ENCODE measurements around the gene LNPEP.

LNPEP gene

GRCh38 chr5:96952974-96953730 is 17.3 kb downstream of the LNPEP start:
- no peak for TF ChIP-seq Cebpa-rat (IDR thresholded peaks at IDR 0.05)
- Histone ChIP-seq H3K4me2 (no peak overlapping the region), H3K27ac (no peak overlapping the region), H3K27me3 (no peaks in the 10 kb centered on the region), H3K4me1 (peaks cover 11% of the 10 kb centered on the region), H3K9ac (no peak overlapping the region), H3K9me3 (peaks cover 50% of the 10 kb centered on the region), H4K20me1 (0 out of 2 replicates have a peak, but pooled peaks cover 3% of the 10 kb centered on the region), H3K4me3 (no peak overlapping the region), H3K36me3 (peaks cover 27% of the 10 kb centered on the region)

GRCh38 chr5:96957254-96958049 is 21.6 kb downstream of the LNPEP start:
- Histone ChIP-seq H3K4me3 (no peak overlapping the region), H3K4me1 (peaks cover 43% of the 10 kb centered on the region), H3K36me3 (peaks cover 17% of the 10 kb centered on the region), H4K20me1 (no peaks in the 10 kb centered on the region), H3K27ac (no peak overlapping the region), H3K4me2 (peak overlapping the region; percentile 12; the same call in 1 of the 2 replicates), H3K9me3 (peaks cover 28% of the 10 kb centered on the region), H3K27me3 (no peaks in the 10 kb centered on the region), H3K9ac (no peak overlapping the region)
- TF ChIP-seq Cebpa-rat (IDR thresholded peaks at IDR 0.05): no peak

- no peak overlapping the region for H3K4me3 ChIP-seq
- no peak for TF ChIP-seq Cebpa-rat (IDR thresholded peaks at IDR 0.05)
- peaks cover 17% of the 10 kb centered on the region for H3K36me3 ChIP-seq
- H3K4me1 ChIP-seq: peaks cover 58% of the 10 kb centered on the region
- no peak overlapping the region for H3K27ac ChIP-seq
- H3K9ac ChIP-seq: no peak overlapping the region
- H3K9me3 ChIP-seq: peaks cover 23% of the 10 kb centered on the region
- no peaks in the 10 kb centered on the region for H4K20me1 ChIP-seq
- no peak overlapping the region for H3K4me2 ChIP-seq
- H3K27me3 ChIP-seq: no peaks in the 10 kb centered on the region
These were observed 23.1 kb downstream of the LNPEP start for GRCh38 chr5:96958977-96959376.

- Histone ChIP-seq H3K9me3 (peaks cover 14% of the 10 kb centered on the region), H4K20me1 (no peaks in the 10 kb centered on the region), H3K4me1 (peaks cover 63% of the 10 kb centered on the region), H3K9ac (peak overlapping the region; percentile 50; the same call in 1 of the 2 replicates), H3K36me3 (peaks cover 15% of the 10 kb centered on the region), H3K4me3 (peak overlapping the region; percentile 26), H3K27ac (peak overlapping the region; percentile 88), H3K27me3 (no peaks in the 10 kb centered on the region), H3K4me2 (peak overlapping the region; percentile 72)
- TF ChIP-seq Cebpa-rat (IDR thresholded peaks at IDR 0.05): peak; percentile 63; the same call in 1 of the 2 replicates
These were observed 25.2 kb downstream of the LNPEP start for GRCh38 chr5:96961053-96961452.

- Histone ChIP-seq H4K20me1 (no peaks in the 10 kb centered on the region), H3K4me1 (peaks cover 58% of the 10 kb centered on the region), H3K36me3 (peaks cover 19% of the 10 kb centered on the region), H3K27ac (peak overlapping the region; percentile 88), H3K27me3 (no peaks in the 10 kb centered on the region), H3K4me3 (peak overlapping the region; percentile 10), H3K9me3 (peaks cover 8% of the 10 kb centered on the region; the same call in 1 of the 2 replicates), H3K4me2 (peak overlapping the region; percentile 72), H3K9ac (peak overlapping the region; percentile 36)
- no peak for TF ChIP-seq Cebpa-rat (IDR thresholded peaks at IDR 0.05)
These were observed 26.7 kb downstream of the LNPEP start for GRCh38 chr5:96962540-96962991.

GRCh38 chr5:96963267-96963666 is 27.4 kb downstream of the LNPEP start:
- H3K27me3 ChIP-seq: no peaks in the 10 kb centered on the region
- peaks cover 51% of the 10 kb centered on the region for H3K4me1 ChIP-seq
- H3K9ac ChIP-seq: no peak overlapping the region
- TF ChIP-seq Cebpa-rat (IDR thresholded peaks at IDR 0.05): no peak
- H4K20me1 ChIP-seq: no peaks in the 10 kb centered on the region
- peaks cover 18% of the 10 kb centered on the region for H3K36me3 ChIP-seq
- H3K4me2 ChIP-seq: peak overlapping the region; percentile 72
- peak overlapping the region; percentile 88 for H3K27ac ChIP-seq
- peak overlapping the region; percentile 10; the same call in 1 of the 2 replicates for H3K4me3 ChIP-seq
- H3K9me3 ChIP-seq: peaks cover 8% of the 10 kb centered on the region; the same call in 1 of the 2 replicates

- no peak for TF ChIP-seq Cebpa-rat (IDR thresholded peaks at IDR 0.05)
- peaks cover 8% of the 10 kb centered on the region; the same call in 1 of the 2 replicates for H3K9me3 ChIP-seq
- H3K27ac ChIP-seq: no peak overlapping the region
- peaks cover 7% of the 10 kb centered on the region; the same call in 1 of the 2 replicates for H3K36me3 ChIP-seq
- H3K27me3 ChIP-seq: no peaks in the 10 kb centered on the region
- no peaks in the 10 kb centered on the region for H4K20me1 ChIP-seq
- H3K9ac ChIP-seq: no peak overlapping the region
- no peak overlapping the region for H3K4me2 ChIP-seq
- H3K4me1 ChIP-seq: peaks cover 26% of the 10 kb centered on the region
- no peak overlapping the region for H3K4me3 ChIP-seq
These were observed 30.9 kb downstream of the LNPEP start for GRCh38 chr5:96966801-96967200.

GRCh38 chr5:96967400-96967799 is 31.5 kb downstream of the LNPEP start:
- Histone ChIP-seq H3K4me3 (no peak overlapping the region), H3K4me1 (peaks cover 25% of the 10 kb centered on the region), H4K20me1 (no peaks in the 10 kb centered on the region), H3K27ac (no peak overlapping the region), H3K9me3 (peaks cover 8% of the 10 kb centered on the region; the same call in 1 of the 2 replicates), H3K9ac (no peak overlapping the region), H3K4me2 (no peak overlapping the region), H3K27me3 (no peaks in the 10 kb centered on the region), H3K36me3 (peaks cover 7% of the 10 kb centered on the region; the same call in 1 of the 2 replicates)
- TF ChIP-seq Cebpa-rat (IDR thresholded peaks at IDR 0.05): no peak

- H3K4me2 ChIP-seq: no peak overlapping the region
- TF ChIP-seq Cebpa-rat (IDR thresholded peaks at IDR 0.05): no peak
- no peaks in the 10 kb centered on the region for H4K20me1 ChIP-seq
- no peak overlapping the region for H3K4me3 ChIP-seq
- H3K27ac ChIP-seq: no peak overlapping the region
- peaks cover 24% of the 10 kb centered on the region for H3K4me1 ChIP-seq
- H3K36me3 ChIP-seq: peaks cover 7% of the 10 kb centered on the region; the same call in 1 of the 2 replicates
- no peak overlapping the region for H3K9ac ChIP-seq
- H3K27me3 ChIP-seq: no peaks in the 10 kb centered on the region
- peaks cover 8% of the 10 kb centered on the region; the same call in 1 of the 2 replicates for H3K9me3 ChIP-seq
These were observed 32.2 kb downstream of the LNPEP start for GRCh38 chr5:96968074-96968473.

Data from BLaER1 (cell line).